ENCODE measurements around the gene FXN. TPM values are rescaled to one million over a fixed set of nuclear protein-coding genes. Genes with fewer than 3 reads are reported as not detected.

Gene FXN
- total RNA-seq, 1 experiment from 2014 or later: 17.8 TPM

DNA sequence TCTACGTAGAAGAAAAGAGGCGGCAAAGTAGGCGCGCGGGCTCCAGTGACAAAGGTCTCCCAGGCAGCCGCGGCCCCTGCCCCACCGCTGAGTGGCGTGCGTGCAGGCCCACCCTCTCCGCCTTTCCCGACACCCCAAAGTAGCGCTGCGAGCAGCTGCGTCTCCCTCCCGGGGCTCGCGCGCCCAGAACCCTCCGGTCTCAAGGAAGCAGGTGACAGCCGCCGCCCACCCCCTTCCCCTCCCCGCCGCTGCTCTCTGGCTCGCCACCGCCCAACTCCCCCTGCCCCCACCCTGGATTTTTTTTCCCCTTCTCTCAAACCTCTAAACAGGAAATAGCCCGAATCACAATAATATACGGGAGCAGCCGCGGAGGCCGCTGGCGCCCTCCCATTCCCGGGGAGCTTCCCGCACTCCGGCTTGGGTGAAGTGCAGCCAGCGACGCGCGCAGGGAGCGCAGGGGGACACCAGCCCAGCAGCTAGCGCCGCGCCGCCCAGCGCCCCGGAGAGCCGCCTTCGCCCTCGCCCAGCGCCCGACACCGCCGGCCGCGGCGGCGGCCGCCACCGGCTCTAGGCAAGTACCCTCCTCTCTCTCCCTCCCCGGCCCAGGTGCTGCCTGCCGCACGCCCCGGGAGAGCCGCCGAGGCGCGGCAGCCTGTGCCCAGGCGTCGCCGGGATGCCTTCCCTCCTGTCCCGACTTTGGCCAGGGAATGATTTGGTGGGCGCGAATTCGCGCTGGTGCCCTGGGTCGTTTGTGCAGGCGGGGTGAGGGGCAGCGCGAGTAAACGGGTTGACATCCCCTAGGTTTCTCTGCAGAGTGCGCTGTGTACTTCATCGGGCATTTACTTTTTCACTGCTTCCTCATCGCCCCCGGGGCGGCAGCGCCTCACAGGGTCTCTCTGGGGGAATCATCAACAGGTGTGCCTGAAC is 85.9 kb downstream of the FXN start:
- peaks cover 3% of the 10 kb centered on the region; the same call in 1 of the 2 replicates for H3K4me1 ChIP-seq (ENCODE audit: control insufficient read depth, insufficient read depth, low read length)
- in situ Hi-C loops (cut with HindIII; ENCODE audit: low pct_unique_long_range_greater_than_20kb, low sequenced_read_pairs) (no loop called here), intact Hi-C loops (cut with micrococcal nuclease; ENCODE audit: unreplicated experiment) (loop anchor here (5.0 kb wide), 1 partner anchor 56 kb away; no protein-coding TSS in a partner anchor)
- POLR2A ChIA-PET: no interaction called here
- CTCF ChIA-PET: no interaction called here
- no TSS peak for BruUV-seq (replicated peaks)
- peak overlapping the region; percentile 74 for H3K27ac ChIP-seq (ENCODE audit: low read length)
- DNase-seq (ENCODE audit: low read depth, low spot score) (no peak), ATAC-seq (peak; percentile 79)
- no peaks in the 10 kb centered on the region for H3K9me3 ChIP-seq (ENCODE audit: control insufficient read depth, insufficient read depth, low read depth, low read length)
- H3K36me3 ChIP-seq (ENCODE audit: control insufficient read depth, insufficient read depth, low read length): no peaks in the 10 kb centered on the region
- no peaks in the 10 kb centered on the region for H3K27me3 ChIP-seq (ENCODE audit: control insufficient read depth, insufficient read depth, low read length)
- TF ChIP-seq POLR2AphosphoS5 (IDR thresholded peaks at IDR 0.05; ENCODE audit: low read depth, low read length) (no peak), SIN3A (IDR thresholded peaks at IDR 0.05; ENCODE audit: borderline replicate concordance, insufficient read depth, low read depth, low read length) (0 out of 2 replicates have a peak, but pooled peaks have one; percentile 12)
- peak overlapping the region; percentile 71 to 87 for H3K4me3 ChIP-seq (ENCODE audit: low read depth in 2 of 2, low read length in 2 of 2)

DNA sequence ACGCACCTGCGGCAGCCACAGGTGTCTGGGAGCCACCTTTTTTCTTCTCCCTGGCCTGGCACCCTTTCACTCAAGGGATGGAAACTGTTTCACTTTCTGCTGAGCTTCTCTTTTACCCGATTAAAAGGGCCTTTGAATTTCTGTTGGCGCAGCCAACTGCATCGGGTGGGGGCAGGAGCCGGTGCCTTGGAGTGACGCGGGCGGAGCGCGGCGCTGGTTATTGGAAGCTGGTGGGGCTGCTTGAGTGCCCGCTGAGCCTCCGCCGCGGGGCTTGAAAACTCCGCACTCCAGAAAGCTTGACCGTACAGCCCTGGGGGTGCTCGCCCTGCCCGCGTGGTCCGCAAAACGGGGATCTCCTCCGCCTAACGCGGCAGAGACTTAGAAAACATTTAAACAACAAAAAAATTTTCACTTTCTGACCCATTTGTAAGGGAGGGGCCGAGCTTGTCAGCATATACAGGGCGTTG is 86.6 kb downstream of the FXN start:
- Histone ChIP-seq H3K9me3 (ENCODE audit: control insufficient read depth, insufficient read depth, low read depth, low read length) (no peaks in the 10 kb centered on the region), H3K36me3 (ENCODE audit: control insufficient read depth, insufficient read depth, low read length) (no peaks in the 10 kb centered on the region), H3K4me1 (ENCODE audit: control insufficient read depth, insufficient read depth, low read length) (peaks cover 3% of the 10 kb centered on the region; the same call in 1 of the 2 replicates), H3K4me3 (ENCODE audit: low read depth in 2 of 2, low read length in 2 of 2) (peak overlapping the region; percentile 71 to 87), H3K27ac (ENCODE audit: low read length) (peak overlapping the region; percentile 74), H3K27me3 (ENCODE audit: control insufficient read depth, insufficient read depth, low read length) (no peaks in the 10 kb centered on the region)
- no TSS peak for BruUV-seq (replicated peaks)
- ATAC-seq (peak; percentile 74), DNase-seq (ENCODE audit: low read depth, low spot score) (no peak)
- intact Hi-C loops (cut with micrococcal nuclease; ENCODE audit: unreplicated experiment) (loop anchor here (5.0 kb wide), 1 partner anchor 55 kb away; no protein-coding TSS in a partner anchor), in situ Hi-C loops (cut with HindIII; ENCODE audit: low pct_unique_long_range_greater_than_20kb, low sequenced_read_pairs) (no loop called here)
- ChIA-PET POLR2A (no interaction called here), CTCF (interaction anchor here (0.5 to 0.6 kb wide), 2 partner anchors 46 to 554 kb away, joined by 3 read pairs; no protein-coding TSS in a partner anchor)
- TF ChIP-seq, protein P1, sequence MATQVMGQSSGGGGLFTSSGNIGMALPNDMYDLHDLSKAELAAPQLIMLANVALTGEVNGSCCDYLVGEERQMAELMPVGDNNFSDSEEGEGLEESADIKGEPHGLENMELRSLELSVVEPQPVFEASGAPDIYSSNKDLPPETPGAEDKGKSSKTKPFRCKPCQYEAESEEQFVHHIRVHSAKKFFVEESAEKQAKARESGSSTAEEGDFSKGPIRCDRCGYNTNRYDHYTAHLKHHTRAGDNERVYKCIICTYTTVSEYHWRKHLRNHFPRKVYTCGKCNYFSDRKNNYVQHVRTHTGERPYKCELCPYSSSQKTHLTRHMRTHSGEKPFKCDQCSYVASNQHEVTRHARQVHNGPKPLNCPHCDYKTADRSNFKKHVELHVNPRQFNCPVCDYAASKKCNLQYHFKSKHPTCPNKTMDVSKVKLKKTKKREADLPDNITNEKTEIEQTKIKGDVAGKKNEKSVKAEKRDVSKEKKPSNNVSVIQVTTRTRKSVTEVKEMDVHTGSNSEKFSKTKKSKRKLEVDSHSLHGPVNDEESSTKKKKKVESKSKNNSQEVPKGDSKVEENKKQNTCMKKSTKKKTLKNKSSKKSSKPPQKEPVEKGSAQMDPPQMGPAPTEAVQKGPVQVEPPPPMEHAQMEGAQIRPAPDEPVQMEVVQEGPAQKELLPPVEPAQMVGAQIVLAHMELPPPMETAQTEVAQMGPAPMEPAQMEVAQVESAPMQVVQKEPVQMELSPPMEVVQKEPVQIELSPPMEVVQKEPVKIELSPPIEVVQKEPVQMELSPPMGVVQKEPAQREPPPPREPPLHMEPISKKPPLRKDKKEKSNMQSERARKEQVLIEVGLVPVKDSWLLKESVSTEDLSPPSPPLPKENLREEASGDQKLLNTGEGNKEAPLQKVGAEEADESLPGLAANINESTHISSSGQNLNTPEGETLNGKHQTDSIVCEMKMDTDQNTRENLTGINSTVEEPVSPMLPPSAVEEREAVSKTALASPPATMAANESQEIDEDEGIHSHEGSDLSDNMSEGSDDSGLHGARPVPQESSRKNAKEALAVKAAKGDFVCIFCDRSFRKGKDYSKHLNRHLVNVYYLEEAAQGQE (IDR thresholded peaks at IDR 0.05; ENCODE audit: insufficient read depth in 1 of 2, low read depth in 2 of 2, low read length in 1 of 2): no peak
- TF ChIP-seq CTCF (IDR thresholded peaks at IDR 0.05): no peak
- TF ChIP-seq TCF7L2 (IDR thresholded peaks at IDR 0.05; ENCODE audit: low read depth, low read length): no peak
- TF ChIP-seq POLR2AphosphoS5 (IDR thresholded peaks at IDR 0.05; ENCODE audit: low read depth, low read length): no peak
- TF ChIP-seq SIN3A (IDR thresholded peaks at IDR 0.05; ENCODE audit: borderline replicate concordance, insufficient read depth, low read depth, low read length): no peak

All from Panc1 (cell line).